SU-DHL-6 (cell line): ENCODE measurements around the gene BBS7.

Experiments used
- H2AFZ ChIP-seq: fragments of 200-600 bp; sonication (generic); 2 replicates; pipeline ENCODE4 v1.6.1; 2014; ENCODE audit warnings: low read depth, mild to moderate bottlenecking, moderate library complexity, mixed read lengths, antibody characterized with exemption, low read length; ENCODE audit not compliant: severe bottlenecking
- H3F3A ChIP-seq: fragments of 200-600 bp; shearing (Covaris generic); 2 replicates; pipeline ENCODE4 v1.6.0; 2016; ENCODE audit warnings: antibody characterized with exemption, mild to moderate bottlenecking; ENCODE audit not compliant: insufficient read depth
- H3K27ac ChIP-seq: fragments of 200-600 bp; sonication (generic); 2 replicates; pipeline ENCODE4 v1.5.1; 2016; ENCODE audit warnings: low read depth, mild to moderate bottlenecking, low read length, moderate library complexity, mixed read lengths
- H3K27me3 ChIP-seq: fragments of 200-600 bp; sonication (generic), shearing (Covaris generic); 2 replicates; pipeline ENCODE4 v1.6.0; 2014; ENCODE audit warnings: mild to moderate bottlenecking, low read length
- H3K36me3 ChIP-seq: fragments of 200-600 bp; sonication (generic); 2 replicates; pipeline ENCODE4 v1.6.1; 2014; ENCODE audit warnings: mild to moderate bottlenecking, low read length, mixed read lengths
- H3K4me2 ChIP-seq: fragments of 300-600, 200-600 bp; shearing (Covaris generic), sonication (generic); 2 replicates; pipeline ENCODE4 v1.6.0; 2014; ENCODE audit warnings: low read length, low read depth, mild to moderate bottlenecking; ENCODE audit not compliant: poor library complexity, severe bottlenecking
- H3K4me3 ChIP-seq: fragments of 200-600 bp; sonication (generic); 2 replicates; pipeline ENCODE4 v1.5.1; 2014; ENCODE audit warnings: antibody characterized with exemption, low read length, mild to moderate bottlenecking, mixed read lengths; ENCODE audit not compliant: insufficient read depth, poor library complexity, severe bottlenecking
- H3K79me2 ChIP-seq: fragments of 200-600 bp; sonication (generic); 2 replicates; pipeline ENCODE4 v1.6.1; 2014; ENCODE audit warnings: mild to moderate bottlenecking, low read length, moderate library complexity; ENCODE audit not compliant: insufficient read depth
- H3K9ac ChIP-seq: fragments of 200-600 bp; sonication (generic); 2 replicates; pipeline ENCODE4 v1.7.0; 2014; ENCODE audit warnings: mild to moderate bottlenecking, low read length
- H3K9me2 ChIP-seq: fragments of 200-600 bp; sonication (generic); replicated peaks from 2 replicates; pipeline ENCODE4 v1.6.1; 2014; ENCODE audit warnings: low read length; ENCODE audit not compliant: insufficient read depth
- H3K9me3 ChIP-seq: fragments of 200-600 bp; sonication (generic); 2 replicates; pipeline ENCODE4 v1.6.1; 2014; ENCODE audit warnings: low read length, mixed read lengths; ENCODE audit not compliant: insufficient read depth
- H4K20me1 ChIP-seq: fragments of 200-600 bp; sonication (generic); 2 replicates; pipeline ENCODE4 v1.6.1; 2014; ENCODE audit warnings: low read depth, mild to moderate bottlenecking, antibody characterized with exemption, low read length, moderate library complexity, mixed read lengths
- CTCF ChIP-seq: fragments of 200-600 bp; sonication (generic); IDR thresholded peaks from one replicate; pipeline ENCODE4 v1.5.1; 2017; ENCODE audit warnings: antibody characterized with exemption, mild to moderate bottlenecking, low read length, moderate library complexity; ENCODE audit not compliant: insufficient read depth, poor library complexity, severe bottlenecking
- EZH2phosphoT487 ChIP-seq: fragments of 200-600 bp; sonication (generic), shearing (Covaris generic); conservative IDR thresholded peaks from 2 replicates; pipeline ENCODE4 v1.6.1; 2018; ENCODE audit warnings: mild to moderate bottlenecking, antibody characterized with exemption, low read length, moderate library complexity, mixed read lengths

The BBS7 gene

GRCh38 chr4:121824171-121824527 lies 46.1 kb downstream of the BBS7 start:
- Histone ChIP-seq H3K9me3 (no peaks in the 10 kb centered on the region), H3F3A (peaks cover 15% of the 10 kb centered on the region), H3K9ac (peak overlapping the region; percentile 98), H3K27ac (peak overlapping the region; percentile 62; the same call in 1 of the 2 replicates), H3K4me3 (peak overlapping the region; percentile 57), H3K79me2 (peaks cover 34% of the 10 kb centered on the region), H3K9me2 (no peaks in the 10 kb centered on the region), H3K36me3 (peaks cover 24% of the 10 kb centered on the region), H3K27me3 (no peaks in the 10 kb centered on the region), H3K4me2 (peak overlapping the region; percentile 92), H4K20me1 (peaks cover 7% of the 10 kb centered on the region), H2AFZ (no peak overlapping the region)
- no peak for TF ChIP-seq CTCF
- no peak for TF ChIP-seq EZH2phosphoT487

- H3K9me2 ChIP-seq: no peaks in the 10 kb centered on the region
- peak within 1 kb of the TSS; percentile 93 for H3K4me3 ChIP-seq
- peak within 1 kb of the TSS; percentile 98 for H3K9ac ChIP-seq
- TF ChIP-seq CTCF (no peak), EZH2phosphoT487 (no peak)
- peak within 1 kb of the TSS; percentile 84 for H3K27ac ChIP-seq
- H3K79me2 ChIP-seq: peaks cover 39% of the 10 kb centered on the region
- H3K9me3 ChIP-seq: no peaks in the 10 kb centered on the region
- H3K4me2 ChIP-seq: peak within 1 kb of the TSS; percentile 92
- H3K27me3 ChIP-seq: no peaks in the 10 kb centered on the region
- peak within 1 kb of the TSS; percentile 13 for H2AFZ ChIP-seq
- peaks cover 20% of the 10 kb centered on the region for H3F3A ChIP-seq
- peaks cover 7% of the 10 kb centered on the region for H4K20me1 ChIP-seq
- H3K36me3 ChIP-seq: peaks cover 26% of the 10 kb centered on the region
Observed at GRCh38 chr4:121823505-121824170, 46.6 kb downstream of the BBS7 start, which contains the start of gene CCNA2. Gene CCNA2 (minus strand): TSS chr4:121823883. CDS start chr4:121823628, 255 bp downstream.

GRCh38 chr4:121822796-121823504 lies 47.3 kb downstream of the BBS7 start:
- TF ChIP-seq EZH2phosphoT487: no peak
- peak overlapping the region; percentile 13 for H2AFZ ChIP-seq
- peaks cover 26% of the 10 kb centered on the region for H3F3A ChIP-seq
- H3K4me3 ChIP-seq: peak overlapping the region; percentile 93
- H3K36me3 ChIP-seq: peaks cover 28% of the 10 kb centered on the region
- H3K9ac ChIP-seq: peak overlapping the region; percentile 98
- H3K79me2 ChIP-seq: peaks cover 41% of the 10 kb centered on the region
- peaks cover 8% of the 10 kb centered on the region for H4K20me1 ChIP-seq
- H3K9me3 ChIP-seq: no peaks in the 10 kb centered on the region
- H3K9me2 ChIP-seq: no peaks in the 10 kb centered on the region
- peak overlapping the region; percentile 90 for H3K4me2 ChIP-seq
- H3K27ac ChIP-seq: peak overlapping the region; percentile 84
- H3K27me3 ChIP-seq: no peaks in the 10 kb centered on the region

GRCh38 chr4:121822047-121822446 lies 48.2 kb downstream of the BBS7 start:
- peaks cover 35% of the 10 kb centered on the region for H3F3A ChIP-seq
- H2AFZ ChIP-seq: no peak overlapping the region
- peak overlapping the region; percentile 98 for H3K9ac ChIP-seq
- peak overlapping the region; percentile 93 for H3K4me3 ChIP-seq
- peaks cover 11% of the 10 kb centered on the region for H4K20me1 ChIP-seq
- peak overlapping the region; percentile 90 for H3K4me2 ChIP-seq
- H3K9me3 ChIP-seq: no peaks in the 10 kb centered on the region
- H3K27me3 ChIP-seq: no peaks in the 10 kb centered on the region
- H3K79me2 ChIP-seq: peaks cover 45% of the 10 kb centered on the region
- peaks cover 36% of the 10 kb centered on the region for H3K36me3 ChIP-seq
- peak overlapping the region; percentile 84 for H3K27ac ChIP-seq
- TF ChIP-seq EZH2phosphoT487: no peak
- no peak for TF ChIP-seq CTCF
- no peaks in the 10 kb centered on the region for H3K9me2 ChIP-seq
